ENCODE data around the gene LRFN4.

Gene LRFN4

GRCh38 chr11:66856496-66857233, at the start of gene LRFN4:
LRFN4 (plus strand) TSS chr11:66857064; CDS start chr11:66857745, 681 bp downstream.
- DNase-seq (ENCODE audit: low read depth, low spot score) = no peak
- TF ChIP-seq CTCF (IDR thresholded peaks at IDR 0.05; ENCODE audit: insufficient read depth, low read length, missing control alignments) = no peak
- ChIA-PET POLR2A (interaction anchor here (0.9 to 1.2 kb wide), 4 partner anchors 13 to 133 kb away, joined by 3 to 8 read pairs (median 3); partner anchors contain the start of gene RCE1), CTCF (interaction anchor here (1.2 to 2.6 kb wide), 5 partner anchors 12 to 197 kb away, joined by 3 to 8 read pairs (median 4); no protein-coding TSS in a partner anchor)
- H3K4me3 ChIP-seq (ENCODE audit: low read depth, low read length) = peak within 1 kb of the TSS; percentile 75

GRCh38 chr11:66809592-66809991, 47.3 kb upstream of the LRFN4 start:
- TF ChIP-seq CTCF (IDR thresholded peaks at IDR 0.05; ENCODE audit: insufficient read depth, low read length, missing control alignments) = no peak
- ChIA-PET POLR2A (no interaction called here), CTCF (interaction anchor here (0.9 to 1.4 kb wide), 2 partner anchors 21 to 25 kb away, joined by 3 read pairs; no protein-coding TSS in a partner anchor)
- DNase-seq (ENCODE audit: low read depth, low spot score) = no peak
- no peak overlapping the region for H3K4me3 ChIP-seq (ENCODE audit: low read depth, low read length)

- TF ChIP-seq CTCF (IDR thresholded peaks at IDR 0.05; ENCODE audit: insufficient read depth, low read length, missing control alignments) = no peak
- H3K4me3 ChIP-seq (ENCODE audit: low read depth, low read length) = no peak overlapping the region
- POLR2A ChIA-PET = no interaction called here
- CTCF ChIA-PET = interaction anchor here (0.9 to 1.4 kb wide), 3 partner anchors 20 to 117 kb away, joined by 3 read pairs; no protein-coding TSS in a partner anchor
- no peak for DNase-seq (ENCODE audit: low read depth, low spot score)
Measured at GRCh38 chr11:66810576-66811185, 46.2 kb upstream of the LRFN4 start.

- TF ChIP-seq CTCF (IDR thresholded peaks at IDR 0.05; ENCODE audit: insufficient read depth, low read length, missing control alignments) = no peak
- ChIA-PET CTCF (interaction anchor here (3.3 kb wide), 1 partner anchor 19 kb away, joined by 9 read pairs; no protein-coding TSS in a partner anchor), POLR2A (no interaction called here)
- DNase-seq (ENCODE audit: low read depth, low spot score) = no peak
- H3K4me3 ChIP-seq (ENCODE audit: low read depth, low read length) = no peak overlapping the region
Measured at GRCh38 chr11:66814678-66815077, 42.2 kb upstream of the LRFN4 start.

GRCh38 chr11:66815646-66816045, 41.2 kb upstream of the LRFN4 start:
- ChIA-PET CTCF (interaction anchor here (0.6 to 3.3 kb wide), 2 partner anchors 18 to 20 kb away, joined by 3 to 9 read pairs; no protein-coding TSS in a partner anchor), POLR2A (no interaction called here)
- H3K4me3 ChIP-seq (ENCODE audit: low read depth, low read length) = no peak overlapping the region
- DNase-seq (ENCODE audit: low read depth, low spot score) = no peak
- no peak for TF ChIP-seq CTCF (IDR thresholded peaks at IDR 0.05; ENCODE audit: insufficient read depth, low read length, missing control alignments)

Data from AG04449 (cell line).